GM12875 (cell line): ENCODE measurements around the gene MFAP2.
A peak's percentile ranks its signal among the peaks of the same experiment; 100 is the strongest.

Experiments
- H3K4me3 ChIP-seq: one replicate; pipeline ENCODE4 v1.5.1; 2011; ENCODE audit warnings: low read depth, low read length, control low read depth
- CTCF ChIP-seq: IDR thresholded peaks from 2 replicates; pipeline ENCODE4 v1.5.1; 2011; ENCODE audit warnings: low read depth, mild to moderate bottlenecking, control low read depth, inconsistent platforms, low read length, moderate library complexity, borderline replicate concordance; ENCODE audit not compliant: insufficient read depth

MFAP2 gene

DNA sequence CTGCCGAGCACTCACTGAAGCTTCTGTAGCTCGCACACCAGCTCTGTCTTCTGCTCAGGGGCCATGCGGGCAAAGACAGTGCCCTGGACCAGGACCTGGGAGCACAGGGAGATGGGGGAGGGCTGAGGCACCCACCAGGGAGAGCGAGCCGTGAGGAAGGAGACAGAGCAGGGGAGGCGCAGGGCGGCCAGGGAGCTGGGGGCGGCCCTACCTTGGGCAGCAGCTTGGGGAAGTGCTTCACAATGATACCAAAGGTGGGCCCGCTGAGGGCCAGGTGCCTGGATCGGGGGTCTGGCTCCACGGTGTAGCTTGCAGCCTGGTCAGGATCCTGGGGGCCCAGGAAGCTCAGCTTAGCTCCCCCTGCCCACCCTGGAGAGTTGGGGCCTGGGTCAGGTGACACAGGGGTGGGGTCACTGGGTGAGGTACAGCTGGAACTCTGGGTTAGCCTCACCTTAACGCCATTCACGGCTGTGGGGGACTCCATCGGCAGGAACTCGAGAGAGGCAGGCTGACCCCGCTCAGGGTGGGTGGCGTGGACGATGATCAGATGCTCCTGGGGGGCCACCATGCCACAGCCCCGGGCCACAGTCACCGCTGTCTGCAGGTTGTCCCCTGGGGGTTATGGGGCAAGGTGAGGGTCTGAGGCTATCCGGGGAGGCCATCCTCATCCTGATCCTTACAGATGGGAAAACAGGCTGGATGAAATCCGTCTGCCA is 9.4 kb upstream of the MFAP2 start:
- no peak overlapping the region for H3K4me3 ChIP-seq
- no peak for TF ChIP-seq CTCF

GRCh38 chr1:16988210-16988609 is 7.8 kb upstream of the MFAP2 start:
- no peak for TF ChIP-seq CTCF
- no peak overlapping the region for H3K4me3 ChIP-seq

DNA sequence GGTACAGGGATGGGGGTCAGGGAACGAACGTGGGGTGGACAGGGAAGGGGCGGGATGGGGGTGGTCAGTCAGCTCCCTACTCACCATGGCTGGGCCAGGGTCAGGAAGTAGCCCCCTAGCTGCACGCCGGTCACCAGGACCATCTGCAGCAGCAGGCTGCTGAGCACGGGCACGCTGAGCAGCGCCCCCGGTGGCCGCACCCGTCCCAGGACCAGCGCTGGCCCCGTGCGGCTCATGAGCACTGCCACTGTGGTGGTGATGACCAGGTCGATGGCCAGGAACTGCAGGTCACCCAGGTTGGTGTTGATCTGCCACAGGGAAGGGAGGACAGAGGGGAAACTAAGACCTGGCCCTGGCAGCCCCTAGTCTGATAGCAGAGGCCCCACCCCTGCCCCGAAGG is 6.5 kb upstream of the MFAP2 start:
- H3K4me3 ChIP-seq, result no peak overlapping the region
- peak; percentile 60 for TF ChIP-seq CTCF

- no peak overlapping the region for H3K4me3 ChIP-seq
- TF ChIP-seq CTCF, result no peak
Measured at GRCh38 chr1:16986560-16986959, 6.1 kb upstream of the MFAP2 start.

GRCh38 chr1:16986113-16986512 is 5.7 kb upstream of the MFAP2 start:
- H3K4me3 ChIP-seq, result no peak overlapping the region
- no peak for TF ChIP-seq CTCF

GRCh38 chr1:16984717-16985116 is 4.3 kb upstream of the MFAP2 start:
- no peak for TF ChIP-seq CTCF

DNA sequence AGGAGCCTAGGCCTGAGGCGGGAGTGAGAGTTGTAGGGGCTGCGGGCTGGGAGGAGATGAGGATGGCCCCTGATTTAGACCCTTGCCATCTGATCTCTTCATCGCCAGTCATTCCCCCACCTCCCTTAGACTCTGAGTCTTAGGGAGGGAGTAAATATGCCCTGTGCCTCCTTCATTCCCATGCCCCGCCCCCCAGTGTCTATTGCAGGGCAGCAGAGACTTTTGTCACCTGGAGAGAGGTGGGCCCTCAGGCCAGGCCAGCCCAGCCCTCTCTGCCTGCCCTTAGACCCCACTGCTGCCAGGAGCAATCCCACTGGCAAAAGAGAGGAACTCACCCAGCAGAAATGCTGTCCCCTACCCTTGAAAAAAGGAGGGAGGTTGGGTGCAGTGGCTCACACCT is 3.2 kb upstream of the MFAP2 start:
- no peak for TF ChIP-seq CTCF
- H3K4me3 ChIP-seq, result no peak overlapping the region

More at GRCh38 chr1:16984717-16985116, 4.3 kb upstream of the MFAP2 start:
- no peak overlapping the region for H3K4me3 ChIP-seq
